SK-N-SH treated with all-trans-retinoic acid at 6 μM for 48 hours (cell line): ENCODE results near the gene CACTIN.

Source experiments
- BACH2 ChIP-seq: fragments of 250-450 bp; sonication (Bioruptor Pico); IDR thresholded peaks from 2 replicates; pipeline ENCODE4 v1.9.0; 2021; ENCODE audit warnings: mild to moderate bottlenecking, borderline replicate concordance
- CREB5 ChIP-seq: fragments of 250-450 bp; sonication (Bioruptor Pico); IDR thresholded peaks from 2 replicates; pipeline ENCODE4 v1.5.1; 2020; ENCODE audit warnings: low read depth, mild to moderate bottlenecking, moderate library complexity
- CSRNP3 ChIP-seq: fragments of 250-450 bp; sonication (Bioruptor Pico); IDR thresholded peaks from 2 replicates; pipeline ENCODE4 v1.5.1; 2021; ENCODE audit warnings: mild to moderate bottlenecking, moderate library complexity
- GLIS3 ChIP-seq: fragments of 250-450 bp; sonication (Bioruptor Pico); IDR thresholded peaks from 2 replicates; pipeline ENCODE4 v1.5.0; 2020; ENCODE audit warnings: mild to moderate bottlenecking, moderate library complexity
- ISL1 ChIP-seq: fragments of 250-450 bp; sonication (Bioruptor Pico); IDR thresholded peaks from 2 replicates; pipeline ENCODE4 v2.1.2; 2022; ENCODE audit warnings: mild to moderate bottlenecking, moderate library complexity
- PATZ1 ChIP-seq: fragments of 250-450 bp; sonication (Bioruptor Pico); IDR thresholded peaks from 2 replicates; pipeline ENCODE4 v1.8.0; 2020; ENCODE audit warnings: mild to moderate bottlenecking, moderate library complexity, borderline replicate concordance
- PPARA ChIP-seq: fragments of 250-450 bp; sonication (Bioruptor Pico); IDR thresholded peaks from 2 replicates; pipeline ENCODE4 v1.5.0; 2020; ENCODE audit warnings: mild to moderate bottlenecking, borderline replicate concordance
- SNAI2 ChIP-seq: fragments of 250-450 bp; sonication (Bioruptor Pico); IDR thresholded peaks from 2 replicates; pipeline ENCODE4 v1.5.0; 2020; ENCODE audit warnings: mild to moderate bottlenecking, moderate library complexity
- TOX ChIP-seq: fragments of 250-450 bp; sonication (Bioruptor Pico); IDR thresholded peaks from 2 replicates; pipeline ENCODE4 v1.8.0; 2021; ENCODE audit warnings: mild to moderate bottlenecking, moderate library complexity, borderline replicate concordance
- ZFP3 ChIP-seq: fragments of 250-450 bp; sonication (Bioruptor Pico); IDR thresholded peaks from 2 replicates; pipeline ENCODE4 v1.5.0; 2020; ENCODE audit warnings: mild to moderate bottlenecking, moderate library complexity

GRCh38 chr19:3667766-3668165 is 41.2 kb upstream of the CACTIN start:
- TF ChIP-seq PPARA (CRISPR knock-in tag) (no peak), CSRNP3 (no peak), GLIS3 (CRISPR knock-in tag) (no peak), CREB5 (no peak), TOX (CRISPR knock-in tag) (no peak), SNAI2 (CRISPR knock-in tag) (no peak), PATZ1 (CRISPR knock-in tag) (no peak), ZFP3 (CRISPR knock-in tag) (no peak), BACH2 (CRISPR knock-in tag) (no peak), ISL1 (CRISPR knock-in tag) (no peak)
